OCI-LY3 (cell line): ENCODE results near the gene CFH.

Source experiments
- EZH2phosphoT487 ChIP-seq: fragments of 200-600 bp; shearing (Covaris generic); IDR thresholded peaks from 2 replicates; pipeline ENCODE4 v1.6.1; 2018; ENCODE audit warnings: antibody characterized with exemption, mixed run types, low read depth
- TF ChIP-seq, protein P1 (sequence below): fragments of 200-600, 300-600 bp; sonication (generic); IDR thresholded peaks from 2 replicates; pipeline ENCODE4 v1.5.1; 2014; ENCODE audit warnings: antibody characterized with exemption, low read length, low read depth

- TF ChIP-seq, protein P1, sequence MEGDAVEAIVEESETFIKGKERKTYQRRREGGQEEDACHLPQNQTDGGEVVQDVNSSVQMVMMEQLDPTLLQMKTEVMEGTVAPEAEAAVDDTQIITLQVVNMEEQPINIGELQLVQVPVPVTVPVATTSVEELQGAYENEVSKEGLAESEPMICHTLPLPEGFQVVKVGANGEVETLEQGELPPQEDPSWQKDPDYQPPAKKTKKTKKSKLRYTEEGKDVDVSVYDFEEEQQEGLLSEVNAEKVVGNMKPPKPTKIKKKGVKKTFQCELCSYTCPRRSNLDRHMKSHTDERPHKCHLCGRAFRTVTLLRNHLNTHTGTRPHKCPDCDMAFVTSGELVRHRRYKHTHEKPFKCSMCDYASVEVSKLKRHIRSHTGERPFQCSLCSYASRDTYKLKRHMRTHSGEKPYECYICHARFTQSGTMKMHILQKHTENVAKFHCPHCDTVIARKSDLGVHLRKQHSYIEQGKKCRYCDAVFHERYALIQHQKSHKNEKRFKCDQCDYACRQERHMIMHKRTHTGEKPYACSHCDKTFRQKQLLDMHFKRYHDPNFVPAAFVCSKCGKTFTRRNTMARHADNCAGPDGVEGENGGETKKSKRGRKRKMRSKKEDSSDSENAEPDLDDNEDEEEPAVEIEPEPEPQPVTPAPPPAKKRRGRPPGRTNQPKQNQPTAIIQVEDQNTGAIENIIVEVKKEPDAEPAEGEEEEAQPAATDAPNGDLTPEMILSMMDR: no peak
- TF ChIP-seq EZH2phosphoT487: no peak
Measured at GRCh38 chr1:196774603-196775002, 122.8 kb downstream of the CFH start, which contains the start of gene CFHR3.
